ENCODE data around the gene NEB. TPM values are rescaled to one million over a fixed set of nuclear protein-coding genes. Genes with fewer than 3 reads are reported as not detected.

Gene NEB
- total RNA-seq, 1 donor from 2014 or later, result 0.83 TPM

- Histone ChIP-seq H3K27ac (no peak overlapping the region), H3K4me1 (no peaks in the 10 kb centered on the region), H3K36me3 (no peaks in the 10 kb centered on the region), H3K4me3 (no peak overlapping the region), H3K27me3 (ENCODE audit: low read depth) (no peaks in the 10 kb centered on the region), H3K9me3 (no peaks in the 10 kb centered on the region)
- DNase-seq (no peak), ATAC-seq (no peak)
- intact Hi-C loops (cut with DNase I), result no loop called here
- no peak for TF ChIP-seq CTCF (IDR thresholded peaks at IDR 0.05)
Observed at GRCh38 chr2:151695778-151696177, 38.5 kb downstream of the NEB start.

GRCh38 chr2:151691631-151692030 is 42.6 kb downstream of the NEB start:
- intact Hi-C loops (cut with DNase I), result no loop called here
- TF ChIP-seq CTCF (IDR thresholded peaks at IDR 0.05), result no peak
- Histone ChIP-seq H3K4me1 (no peaks in the 10 kb centered on the region), H3K36me3 (no peaks in the 10 kb centered on the region), H3K4me3 (no peak overlapping the region), H3K27me3 (ENCODE audit: low read depth) (no peaks in the 10 kb centered on the region), H3K27ac (no peak overlapping the region), H3K9me3 (no peaks in the 10 kb centered on the region)
- DNase-seq, result no peak
- ATAC-seq, result no peak

- no peak overlapping the region for H3K27ac ChIP-seq
- H3K4me3 ChIP-seq, result no peak overlapping the region
- H3K9me3 ChIP-seq, result no peaks in the 10 kb centered on the region
- no peaks in the 10 kb centered on the region for H3K4me1 ChIP-seq
- no peaks in the 10 kb centered on the region for H3K27me3 ChIP-seq (ENCODE audit: low read depth)
- intact Hi-C loops (cut with DNase I), result no loop called here
- no peak for TF ChIP-seq CTCF (IDR thresholded peaks at IDR 0.05)
- ATAC-seq (no peak), DNase-seq (no peak)
- H3K36me3 ChIP-seq, result no peaks in the 10 kb centered on the region
Observed at GRCh38 chr2:151688719-151689118, 45.6 kb downstream of the NEB start.

GRCh38 chr2:151682459-151683003 is 51.7 kb downstream of the NEB start:
- H3K4me1 ChIP-seq, result no peaks in the 10 kb centered on the region
- intact Hi-C loops (cut with DNase I), result no loop called here
- no peak for TF ChIP-seq CTCF (IDR thresholded peaks at IDR 0.05)
- ATAC-seq, result no peak
- H3K27me3 ChIP-seq (ENCODE audit: low read depth), result no peaks in the 10 kb centered on the region
- no peak overlapping the region for H3K4me3 ChIP-seq
- no peaks in the 10 kb centered on the region for H3K36me3 ChIP-seq
- H3K27ac ChIP-seq, result no peak overlapping the region
- no peak for DNase-seq
- no peaks in the 10 kb centered on the region for H3K9me3 ChIP-seq

GRCh38 chr2:151681051-151681450 is 53.2 kb downstream of the NEB start:
- no peak for DNase-seq

More at GRCh38 chr2:151681051-151681450, 53.2 kb downstream of the NEB start:
- Histone ChIP-seq H3K36me3 (no peaks in the 10 kb centered on the region), H3K27me3 (ENCODE audit: low read depth) (no peaks in the 10 kb centered on the region), H3K27ac (no peak overlapping the region), H3K9me3 (no peaks in the 10 kb centered on the region), H3K4me1 (no peaks in the 10 kb centered on the region), H3K4me3 (no peak overlapping the region)
- no peak for ATAC-seq
- TF ChIP-seq CTCF (IDR thresholded peaks at IDR 0.05), result no peak
- intact Hi-C loops (cut with DNase I), result no loop called here

All from lower lobe of right lung (tissue), 2 donors.